HepG2 (cell line): ENCODE results near the gene TMEM144. TPM values are rescaled to one million over a fixed set of nuclear protein-coding genes. Genes with fewer than 3 reads are reported as not detected.

Source experiments
- FOXK2 ChIP-seq: fragments of 450-650 bp; IDR thresholded peaks from 2 replicates; pipeline ENCODE4 v1.6.1; 2016
- FOXM1 ChIP-seq: sonication (generic); formaldehyde crosslinking; IDR thresholded peaks from 2 replicates; pipeline ENCODE4 v1.5.0; 2020; ENCODE audit warnings: missing genetic modification reagents
- HMGXB3 ChIP-seq: sonication (generic); formaldehyde crosslinking; IDR thresholded peaks from 2 replicates; pipeline ENCODE4 v1.4.0; 2020; ENCODE audit warnings: missing genetic modification reagents, borderline replicate concordance
- HOMEZ ChIP-seq: IDR thresholded peaks from 2 replicates; pipeline ENCODE4 v1.6.1; 2016; ENCODE audit warnings: low read depth
- KDM5B ChIP-seq: sonication (generic); formaldehyde crosslinking; IDR thresholded peaks from 2 replicates; pipeline ENCODE4 v1.4.0; 2020; ENCODE audit warnings: missing genetic modification reagents, mild to moderate bottlenecking, borderline replicate concordance
- KLF9 ChIP-seq: IDR thresholded peaks from 2 replicates; pipeline ENCODE4 v1.6.1; 2016; ENCODE audit warnings: low read depth
- MATR3 ChIP-seq: sonication (generic); formaldehyde crosslinking; IDR thresholded peaks from 2 replicates; pipeline ENCODE4 v1.4.0; 2020; ENCODE audit warnings: missing genetic modification reagents
- MYPOP ChIP-seq: sonication (generic); formaldehyde crosslinking; IDR thresholded peaks from 2 replicates; pipeline ENCODE4 v1.8.1; 2023; ENCODE audit warnings: mild to moderate bottlenecking, moderate library complexity, missing genetic modification reagents
- PHF20 ChIP-seq: sonication (generic); formaldehyde crosslinking; IDR thresholded peaks from 2 replicates; pipeline ENCODE4 v1.5.0; 2020; ENCODE audit warnings: mild to moderate bottlenecking, missing genetic modification reagents
- PRDM10 ChIP-seq: sonication (generic); formaldehyde crosslinking; IDR thresholded peaks from 2 replicates; pipeline ENCODE4 v1.4.0; 2020; ENCODE audit warnings: low read depth, missing genetic modification reagents
- SAP130 ChIP-seq: IDR thresholded peaks from 2 replicates; pipeline ENCODE4 v1.6.1; 2016; ENCODE audit warnings: low read depth
- TEAD2 ChIP-seq: sonication (generic); formaldehyde crosslinking; IDR thresholded peaks from 2 replicates; pipeline ENCODE4 v1.9.0; 2021; ENCODE audit warnings: missing genetic modification reagents
- ZBTB20 ChIP-seq: sonication (generic); formaldehyde crosslinking; IDR thresholded peaks from 2 replicates; pipeline ENCODE4 v1.8.1; 2023; ENCODE audit warnings: missing genetic modification reagents, low read depth, mild to moderate bottlenecking, borderline replicate concordance
- ZBTB38 ChIP-seq: sonication (generic); formaldehyde crosslinking; IDR thresholded peaks from 2 replicates; pipeline ENCODE4 v1.5.1; 2020; ENCODE audit warnings: mild to moderate bottlenecking, missing genetic modification reagents
- ZNF263 ChIP-seq: sonication (generic); formaldehyde crosslinking; IDR thresholded peaks from 2 replicates; pipeline ENCODE4 v1.4.0; 2020; ENCODE audit warnings: missing genetic modification reagents
- ZNF274 ChIP-seq: sonication (generic); formaldehyde crosslinking; IDR thresholded peaks from 2 replicates; pipeline ENCODE4 v1.5.1; 2020; ENCODE audit warnings: mild to moderate bottlenecking, missing genetic modification reagents
- ZNF337 ChIP-seq: sonication (generic); formaldehyde crosslinking; IDR thresholded peaks from 2 replicates; pipeline ENCODE4 v1.5.1; 2020; ENCODE audit warnings: missing genetic modification reagents, low read depth, mild to moderate bottlenecking, borderline replicate concordance
- ZNF670 ChIP-seq: sonication (generic); formaldehyde crosslinking; IDR thresholded peaks from 2 replicates; pipeline ENCODE4 v1.8.0; 2022; ENCODE audit warnings: mild to moderate bottlenecking, missing genetic modification reagents, borderline replicate concordance
- polyA plus RNA-seq, 8 experiments: library from polyadenylated mRNA; depleted of rRNA in 3 of 8; stranded (reverse) in 7 of 8; unstranded in 1 of 8; fragments of >200 nt; fragmentation: Illumina TruSeq in 4 of 8; extraction: Trizol in 4 of 8; gene quantifications; 2 replicates each; pipeline versions ENCODE4 v1.2.1 to v1.2.3, GENCODE V29; 2011 to 2016; ENCODE audit warnings: low read depth in 4 of 8, missing spikeins in 1 of 8, mixed read lengths in 1 of 8; ENCODE audit not compliant: insufficient read depth in 1 of 8
- total RNA-seq, 5 experiments: library from RNA; depleted of rRNA; stranded (reverse); fragments of >200 nt; fragmentation: Illumina TruSeq; extraction: Trizol; gene quantifications; 2 replicates each; pipeline ENCODE4 v1.2.3, GENCODE V29; 2016; ENCODE audit warnings: low read depth in 1 of 5

Gene TMEM144
- total and polyA plus RNA-seq, 2 of the 13 experiments (the other 11 are each of a cell fraction or from before 2014, with no cell fraction given): 10.9 to 12.3 TPM

GRCh38 chr4:158209825-158210807, at the start of gene TMEM144 (continued):
- TF ChIP-seq ZNF670 (CRISPR knock-in tag) (0 out of 2 replicates have a peak, but pooled peaks have one; percentile 37), KDM5B (CRISPR knock-in tag) (peak; percentile 72; the same call in 1 of the 2 replicates), ZNF263 (CRISPR knock-in tag) (0 out of 2 replicates have a peak, but pooled peaks have one; percentile 36), ZBTB38 (0 out of 2 replicates have a peak, but pooled peaks have one; percentile 34), PRDM10 (CRISPR knock-in tag) (peak; percentile 86), FOXM1 (CRISPR knock-in tag) (no peak), TEAD2 (CRISPR knock-in tag) (no peak), SAP130 (CRISPR knock-in tag) (peak; percentile 71), ZNF337 (CRISPR knock-in tag) (0 out of 2 replicates have a peak, but pooled peaks have one; percentile 28), MATR3 (CRISPR knock-in tag) (no peak), KLF9 (CRISPR knock-in tag) (no peak), ZBTB20 (CRISPR knock-in tag) (peak; percentile 36; the same call in 1 of the 2 replicates), HOMEZ (peak; percentile 82), PHF20 (CRISPR knock-in tag) (peak; percentile 42; the same call in 1 of the 2 replicates), FOXK2 (no peak), HMGXB3 (CRISPR knock-in tag) (no peak), ZNF274 (CRISPR knock-in tag) (peak; percentile 49; the same call in 1 of the 2 replicates), MYPOP (CRISPR knock-in tag) (peak; percentile 65; the same call in 1 of the 2 replicates)
